IMR-90 (cell line): ENCODE measurements around the gene ARHGEF12. TPM values are rescaled to one million over a fixed set of nuclear protein-coding genes. Genes with fewer than 3 reads are reported as not detected.

Experiments
- ATAC-seq: fragments of 200-7000 bp; cut with Tn5 transposase; 2 replicates; pipeline ENCODE4 v1.9.1; 2020; ENCODE audit warnings: low read depth, mild to moderate bottlenecking, moderate library complexity
- BruUV-seq: library from RNA; stranded (reverse); fragments of 400-500 nt; replicated peaks from 2 replicates; lab custom pipeline; 2021; lab: Mats Ljungman, UMichigan
- CTCF ChIA-PET: fragments of 300-600 bp; formaldehyde crosslinking; extraction: SDS; loops from one replicate; lab custom pipeline; 2021; ENCODE audit warnings: antibody characterized with exemption; lab: Yijun Ruan, JAX
- POLR2A ChIA-PET: fragments of 300-600 bp; sonication (Branson Sonifier 250); formaldehyde crosslinking; loops from one replicate; lab custom pipeline; 2022; ENCODE audit warnings: antibody characterized with exemption; ENCODE audit not compliant: unreplicated experiment; lab: Charles Lee
- DNase-seq: peaks from one replicate; pipeline ENCODE4 v3.0.0; 2013
- H2AFZ ChIP-seq: replicated peaks from 2 replicates; pipeline ENCODE3; 2013; ENCODE audit warnings: low read length, mild to moderate bottlenecking; ENCODE audit not compliant: poor library complexity
- H2AK5ac ChIP-seq: 2 replicates; pipeline ENCODE4 v1.6.1; 2013; ENCODE audit warnings: low read depth, low read length, inconsistent platforms
- H2AK9ac ChIP-seq: replicated peaks from 2 replicates; pipeline ENCODE3; 2013; ENCODE audit warnings: mild to moderate bottlenecking, low read depth, low read length, moderate library complexity; ENCODE audit not compliant: poor library complexity
- H2BK120ac ChIP-seq: 2 replicates; pipeline ENCODE4 v1.6.1; 2013; ENCODE audit warnings: low read depth, low read length, inconsistent platforms
- H2BK15ac ChIP-seq: 3 replicates; pipeline ENCODE4 v1.6.1; 2013; ENCODE audit warnings: low read depth, low read length, inconsistent platforms
- H2BK20ac ChIP-seq: 2 replicates; pipeline ENCODE4 v1.6.1; 2013; ENCODE audit warnings: low read depth, mild to moderate bottlenecking, inconsistent platforms, low read length, moderate library complexity
- H2BK5ac ChIP-seq: 2 replicates; pipeline ENCODE4 v1.6.1; 2013; ENCODE audit warnings: mild to moderate bottlenecking, low read depth, low read length, inconsistent platforms; ENCODE audit not compliant: poor library complexity, severe bottlenecking
- H3K14ac ChIP-seq: replicated peaks from 2 replicates; pipeline ENCODE4 v1.6.1; 2013; ENCODE audit warnings: low read depth, low read length, inconsistent platforms
- H3K18ac ChIP-seq: 2 replicates; pipeline ENCODE4 v1.6.1; 2013; ENCODE audit warnings: low read depth, low read length, control low read depth
- H3K23ac ChIP-seq: 2 replicates; pipeline ENCODE4 v1.6.1; 2013; ENCODE audit warnings: low read depth, low read length, inconsistent platforms
- H3K27ac ChIP-seq: 2 replicates; pipeline ENCODE4 v1.5.1; 2013; ENCODE audit warnings: mild to moderate bottlenecking, control low read depth, low read length; ENCODE audit not compliant: insufficient read depth
- H3K27me3 ChIP-seq: 2 replicates; pipeline ENCODE4 v1.6.1; 2013; ENCODE audit warnings: low read length; ENCODE audit not compliant: control insufficient read depth, insufficient read depth
- H3K36me3 ChIP-seq: 2 replicates; pipeline ENCODE4 v1.6.1; 2013; ENCODE audit warnings: low read length, mixed read lengths; ENCODE audit not compliant: control insufficient read depth, insufficient read depth
- H3K4ac ChIP-seq: 2 replicates; pipeline ENCODE4 v1.6.1; 2013; ENCODE audit warnings: low read depth, low read length, inconsistent platforms
- H3K4me1 ChIP-seq: 2 replicates; pipeline ENCODE4 v1.6.1; 2013; ENCODE audit warnings: low read length, mixed read lengths; ENCODE audit not compliant: control insufficient read depth, insufficient read depth
- H3K4me2 ChIP-seq: 2 replicates; pipeline ENCODE4 v1.6.1; 2013; ENCODE audit warnings: low read depth, mild to moderate bottlenecking, control low read depth, low read length, moderate library complexity
- H3K4me3 ChIP-seq: 2 replicates; pipeline ENCODE4 v1.5.1; 2013; ENCODE audit warnings: low read depth, mild to moderate bottlenecking, control low read depth, low read length, moderate library complexity; ENCODE audit not compliant: insufficient read depth
- H3K56ac ChIP-seq: 2 replicates; pipeline ENCODE4 v1.6.1; 2013; ENCODE audit warnings: low read length, inconsistent platforms; ENCODE audit not compliant: insufficient read depth; ENCODE audit errors: extremely low read depth
- H3K79me1 ChIP-seq, 2 experiments: 2 replicates each; pipeline ENCODE4 v1.6.1; 2013; ENCODE audit warnings: low read length in 2 of 2, inconsistent platforms in 1 of 2, low read depth in 1 of 2
- H3K9ac ChIP-seq: 2 replicates; pipeline ENCODE4 v1.6.1; 2013; ENCODE audit warnings: low read depth, low read length, control low read depth
- H3K9me1 ChIP-seq: 2 replicates; pipeline ENCODE4 v1.6.1; 2013; ENCODE audit warnings: low read length, inconsistent platforms; ENCODE audit not compliant: insufficient read depth
- H3K9me3 ChIP-seq: 2 replicates; pipeline ENCODE4 v1.6.1; 2013; ENCODE audit warnings: low read length; ENCODE audit not compliant: control insufficient read depth, insufficient read depth
- H4K20me1 ChIP-seq: 2 replicates; pipeline ENCODE4 v1.6.1; 2013; ENCODE audit warnings: low read length, inconsistent platforms; ENCODE audit not compliant: insufficient read depth
- H4K5ac ChIP-seq: 2 replicates; pipeline ENCODE4 v1.6.1; 2013; ENCODE audit warnings: mild to moderate bottlenecking, low read depth, low read length, control low read depth
- H4K8ac ChIP-seq, 2 experiments: 2 replicates each; pipeline ENCODE4 v1.6.1; 2013; ENCODE audit warnings: low read depth in 2 of 2, low read length in 2 of 2, control low read depth in 1 of 2, inconsistent platforms in 1 of 2
- H4K91ac ChIP-seq: 2 replicates; pipeline ENCODE4 v1.6.1; 2013; ENCODE audit warnings: low read depth, low read length, inconsistent platforms; ENCODE audit not compliant: insufficient read depth
- ELK1 ChIP-seq: fragments of 150-350 bp; IDR thresholded peaks from 2 replicates; pipeline ENCODE4 v1.6.1; 2016; ENCODE audit warnings: low read depth, mild to moderate bottlenecking, low read length, moderate library complexity, borderline replicate concordance
- FOS ChIP-seq: fragments of 150-350 bp; IDR thresholded peaks from 2 replicates; pipeline ENCODE4 v1.6.1; 2016; ENCODE audit warnings: low read depth, low read length
- NFE2L2 ChIP-seq: fragments of 150-350 bp; IDR thresholded peaks from 2 replicates; pipeline ENCODE4 v1.6.1; 2016; ENCODE audit warnings: low read depth, mild to moderate bottlenecking, low read length
- dilution Hi-C: fragments of 300-500 bp; cut with HindIII; formaldehyde crosslinking; loops from one replicate; pipeline ENCODE4 v1.14.3; 2018; ENCODE audit warnings: low sequenced_read_pairs; ENCODE audit not compliant: unreplicated experiment
- in situ Hi-C: fragments of 300-500 bp; cut with MboI; formaldehyde crosslinking; loops from 3 replicates; pipeline ENCODE4 v1.14.3; 2019; ENCODE audit warnings: low sequenced_read_pairs, inconsistent platforms, mixed read lengths
- intact Hi-C: fragments of 100-400 bp; cut with micrococcal nuclease; formaldehyde crosslinking; loops from 2 replicates; pipeline ENCODE4 v1.10.0; 2022
- polyA plus RNA-seq, 3 experiments: library from polyadenylated mRNA; depleted of rRNA; stranded (reverse); fragments of >200 nt; gene quantifications; 2 replicates each; pipeline ENCODE4 v1.2.3, GENCODE V29; 2012; ENCODE audit warnings: low replicate concordance in 1 of 3
- total RNA-seq: library from RNA; depleted of rRNA; stranded (reverse); fragments of >200 nt; gene quantifications from 2 replicates; pipeline ENCODE4 v1.2.3, GENCODE V29; 2012

ARHGEF12 gene
- total and polyA plus RNA-seq, 2 of the 4 experiments (the other 2 are of a cell fraction) = 25.5 to 115 TPM

- no peak for ATAC-seq
- intact Hi-C loops (loop anchor here (5.0 kb wide), 2 partner anchors 34 to 51 kb away; partner anchors contain the start of gene ARHGEF12), in situ Hi-C loops (no loop called here), dilution Hi-C loops (no loop called here)
- Histone ChIP-seq H3K9ac (no peak overlapping the region), H3K79me1 (peaks cover 22 to 67% of the 10 kb centered on the region in 2 experiments), H2BK15ac (no peak overlapping the region), H2AK9ac (no peak overlapping the region), H2AFZ (no peak overlapping the region), H3K4ac (no peak overlapping the region), H3K9me3 (no peaks in the 10 kb centered on the region), H3K36me3 (no peaks in the 10 kb centered on the region), H4K20me1 (peaks cover 66% of the 10 kb centered on the region; the same call in 1 of the 2 replicates), H4K8ac (no peak overlapping the region), H3K9me1 (peaks cover 6% of the 10 kb centered on the region; the same call in 1 of the 2 replicates), H2AK5ac (no peak overlapping the region), H4K91ac (no peak overlapping the region), H4K5ac (no peak overlapping the region), H2BK20ac (no peak overlapping the region), H3K27me3 (no peaks in the 10 kb centered on the region), H3K23ac (no peak overlapping the region), H3K4me3 (no peak overlapping the region), H3K56ac (no peak overlapping the region), H3K27ac (no peak overlapping the region), H3K4me1 (peaks cover 13% of the 10 kb centered on the region), H2BK5ac (no peak overlapping the region), H3K14ac (no peak overlapping the region), H3K4me2 (no peak overlapping the region), H3K18ac (no peak overlapping the region), H2BK120ac (no peak overlapping the region)
- DNase-seq = no peak
- ChIA-PET CTCF (no interaction called here), POLR2A (no interaction called here)
- no TSS peak for BruUV-seq
- TF ChIP-seq NFE2L2 (no peak), ELK1 (no peak), FOS (no peak)
Measured at GRCh38 chr11:120388261-120388660, 52.0 kb downstream of the ARHGEF12 start.
